ENCODE data around the gene VPS4A.

VPS4A gene

GRCh38 chr16:69366431-69366830 is 55.3 kb downstream of the VPS4A start:
- no peak for DNase-seq (ENCODE audit: low spot score)

GRCh38 chr16:69367980-69368379 is 56.8 kb downstream of the VPS4A start:
- DNase-seq (ENCODE audit: low spot score): no peak

GRCh38 chr16:69368866-69369265 is 57.7 kb downstream of the VPS4A start:
- no peak for DNase-seq (ENCODE audit: low spot score)

DNA sequence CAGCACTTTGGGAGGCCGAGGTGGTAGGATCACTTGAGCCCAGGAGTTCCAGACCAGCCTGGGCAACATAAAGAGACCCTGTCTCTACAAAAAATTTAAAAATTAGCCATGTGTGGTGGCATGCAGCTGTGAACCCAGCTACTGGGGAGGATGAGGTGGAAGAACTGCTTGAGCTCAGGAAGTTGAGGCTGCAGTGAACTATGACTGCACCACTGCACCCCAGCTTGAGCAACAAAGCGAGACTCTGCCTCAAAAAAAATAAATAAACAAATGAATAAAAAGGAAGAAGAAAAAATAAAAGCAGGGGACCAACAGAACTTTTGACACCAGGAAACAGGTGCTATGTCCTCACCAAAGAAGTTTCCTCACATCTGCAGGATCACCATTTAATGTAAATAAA is 60.4 kb downstream of the VPS4A start:
- no peak for DNase-seq (ENCODE audit: low spot score)

DNA sequence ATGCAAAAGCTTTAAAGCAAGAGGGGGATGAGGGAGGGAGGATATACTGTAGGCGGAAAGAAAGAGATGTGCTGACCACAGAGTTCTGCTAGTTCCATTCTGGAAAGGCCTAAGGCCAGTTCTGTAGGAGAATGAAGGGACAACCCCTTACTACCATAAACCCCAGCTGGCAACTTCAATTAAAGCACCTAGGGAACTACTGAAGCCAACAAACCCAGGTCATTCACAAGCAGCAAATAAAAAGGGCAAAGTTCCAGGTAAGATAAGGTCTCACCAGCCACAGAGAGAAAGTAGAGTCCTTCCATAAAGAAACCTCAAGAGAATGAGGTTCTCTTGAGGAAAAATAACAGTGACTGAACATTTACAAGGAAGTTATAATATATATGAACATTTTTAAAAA is 61.9 kb downstream of the VPS4A start:
- no peak for DNase-seq (ENCODE audit: low spot score)
